Measurements from ENCODE around the gene TMEM130.

TMEM130 gene

DNA sequence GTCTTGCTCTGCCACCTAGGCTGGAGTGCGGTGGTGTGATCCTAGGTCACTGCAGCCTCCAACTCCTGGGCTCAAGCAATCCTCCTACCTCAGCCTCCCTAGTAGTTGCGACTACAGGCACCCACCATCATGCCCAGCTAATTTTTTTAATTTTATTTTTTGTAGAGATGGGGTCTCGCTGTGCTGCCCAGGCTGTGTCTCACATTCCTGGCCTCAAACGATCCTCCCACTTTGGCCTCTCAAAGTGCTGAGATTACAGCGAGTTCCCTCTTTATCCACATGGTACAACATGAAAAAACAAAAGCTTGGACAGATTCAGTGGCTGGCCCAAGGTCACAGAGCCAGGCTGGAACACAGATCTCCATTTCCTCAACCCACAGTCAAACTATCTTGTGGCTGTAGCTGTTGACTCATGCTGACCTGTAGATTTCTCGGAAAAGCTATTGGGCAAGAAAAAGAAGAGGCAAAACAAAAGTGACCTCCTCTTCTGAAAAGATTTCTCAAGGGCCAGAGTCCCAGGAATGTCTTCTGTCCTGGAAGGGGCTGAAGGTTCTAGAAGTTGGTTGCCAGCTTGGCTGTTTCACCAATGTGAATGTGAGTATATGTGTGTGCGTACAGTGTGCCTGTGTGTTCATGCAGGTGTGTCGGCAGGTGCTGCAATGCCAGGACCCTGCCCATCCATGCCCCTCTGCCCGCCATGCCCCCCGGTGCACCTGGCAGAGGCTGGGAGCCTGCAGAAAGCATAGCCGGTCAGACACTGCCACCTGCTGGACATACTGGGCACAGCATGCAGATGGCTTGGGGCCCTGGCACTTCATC, 28.4 kb downstream of the TMEM130 start:
- peak; percentile 52 for DNase-seq (ENCODE audit: low read depth)

DNA sequence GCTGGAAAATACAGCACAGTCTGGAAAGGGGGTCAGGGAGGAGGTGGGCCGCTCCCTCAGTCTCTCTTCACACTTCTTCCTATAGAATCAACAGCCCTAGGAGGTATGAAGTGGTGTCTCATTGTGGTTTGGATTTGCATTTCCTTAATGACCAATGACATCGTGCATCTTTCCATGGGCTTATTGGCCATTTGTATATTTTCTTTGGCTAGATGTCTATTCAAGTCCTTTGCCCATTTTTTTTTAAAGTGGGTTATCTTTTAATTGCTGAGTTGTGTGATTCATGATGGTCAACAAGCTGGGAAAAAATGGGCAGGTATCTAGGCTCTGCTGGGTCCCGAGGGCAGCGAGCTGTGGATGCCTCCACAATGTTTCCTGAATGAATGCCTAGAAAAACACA, 29.1 kb downstream of the TMEM130 start:
- DNase-seq (ENCODE audit: low read depth), result no peak

DNA sequence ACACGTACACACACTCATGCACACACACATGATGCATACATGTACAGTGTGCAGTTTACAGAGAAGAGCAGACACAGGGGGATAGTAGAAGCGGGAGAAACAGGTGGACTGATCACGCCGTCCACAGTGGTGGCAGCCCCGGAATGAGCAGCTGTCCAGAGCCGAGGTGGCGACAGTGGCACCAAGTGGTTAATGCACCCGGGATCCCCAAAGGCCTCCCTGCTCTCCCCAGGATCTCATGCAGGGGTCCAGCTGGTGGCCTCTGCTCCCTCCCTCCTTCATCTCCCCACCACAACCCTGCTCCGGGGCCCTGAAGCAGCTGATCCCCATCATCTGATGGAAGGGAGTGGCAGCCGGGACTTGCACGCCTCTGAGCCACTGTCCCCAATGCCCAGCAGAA, 29.7 kb downstream of the TMEM130 start:
- DNase-seq (ENCODE audit: low read depth), result no peak

DNA sequence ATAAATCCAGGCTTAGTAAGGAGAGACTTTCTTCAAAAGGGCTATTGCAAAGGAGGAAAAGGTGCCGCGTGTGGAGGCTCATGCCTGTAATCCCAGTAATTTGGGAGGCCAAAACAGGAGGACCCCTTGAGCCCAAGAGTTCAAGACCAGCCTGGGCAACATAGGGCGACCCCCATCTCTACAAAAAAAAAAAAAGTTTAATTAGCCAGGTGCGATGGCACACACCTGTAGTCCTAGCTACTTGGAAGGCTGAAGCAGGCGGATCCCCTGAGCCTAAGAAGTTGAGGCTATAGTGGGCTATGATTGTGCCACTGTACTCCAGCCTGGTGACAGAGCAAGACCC, 32.2 kb downstream of the TMEM130 start:
- no peak for DNase-seq (ENCODE audit: low read depth)

DNA sequence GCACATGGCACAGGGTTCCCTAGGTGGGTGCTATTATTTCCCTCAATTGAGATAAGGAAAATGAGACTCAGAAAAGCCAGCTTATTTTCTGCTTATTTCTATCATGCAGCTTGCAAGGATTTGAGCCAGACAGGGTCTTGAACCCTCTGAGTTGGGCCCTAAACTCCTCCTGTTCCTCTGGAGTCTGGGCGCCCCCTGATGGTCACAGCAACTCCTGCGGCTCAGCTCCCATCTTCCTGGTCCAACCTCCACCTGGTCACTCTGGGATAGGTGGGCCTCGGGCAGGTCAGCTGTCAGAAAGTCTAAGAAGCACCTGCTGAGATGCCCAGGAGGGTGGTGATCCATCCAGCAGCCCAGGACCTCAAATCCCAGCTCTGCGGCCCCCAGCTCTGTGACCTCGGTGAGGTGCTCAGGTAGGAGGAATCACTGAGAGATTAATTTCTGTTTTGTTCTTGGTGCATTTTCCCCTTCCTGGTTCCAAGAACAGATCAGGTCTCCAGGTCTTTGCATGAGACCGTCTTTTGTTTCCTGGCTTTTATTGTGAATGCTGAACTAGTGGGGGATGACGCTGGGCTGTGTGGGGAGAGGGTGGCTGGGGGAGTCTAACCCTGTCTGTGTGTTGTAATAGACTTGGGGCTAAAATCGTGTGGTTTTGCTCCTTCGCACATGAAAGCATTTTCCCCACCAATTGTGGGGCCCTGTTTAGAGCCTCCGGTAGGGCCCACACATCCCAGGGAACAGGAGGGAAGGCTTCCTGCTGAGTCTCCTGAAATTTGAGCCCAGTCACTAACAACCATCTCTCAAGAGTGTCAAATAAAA, 32.8 kb downstream of the TMEM130 start:
- DNase-seq (ENCODE audit: low read depth), result no peak

DNA sequence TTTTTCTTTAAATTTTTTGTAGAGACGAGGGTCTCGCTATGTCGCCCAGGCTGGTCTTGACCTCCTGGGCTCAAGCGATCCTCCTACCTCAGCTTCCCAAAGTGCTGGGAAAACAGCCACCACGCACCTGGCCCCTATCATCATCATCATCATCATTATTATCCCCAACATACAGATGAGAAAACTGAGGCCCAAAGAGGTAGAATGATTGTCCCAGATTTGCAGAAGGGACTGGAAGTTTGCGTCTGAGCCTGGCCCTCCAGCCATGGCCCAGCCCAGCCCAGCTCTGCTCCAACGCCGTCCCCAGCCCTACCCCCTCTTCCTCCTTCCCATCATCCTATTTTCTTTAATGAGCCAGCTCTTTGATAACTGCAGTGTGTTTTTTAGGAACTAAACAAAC, 34.9 kb downstream of the TMEM130 start:
- no peak for DNase-seq (ENCODE audit: low read depth)

DNA sequence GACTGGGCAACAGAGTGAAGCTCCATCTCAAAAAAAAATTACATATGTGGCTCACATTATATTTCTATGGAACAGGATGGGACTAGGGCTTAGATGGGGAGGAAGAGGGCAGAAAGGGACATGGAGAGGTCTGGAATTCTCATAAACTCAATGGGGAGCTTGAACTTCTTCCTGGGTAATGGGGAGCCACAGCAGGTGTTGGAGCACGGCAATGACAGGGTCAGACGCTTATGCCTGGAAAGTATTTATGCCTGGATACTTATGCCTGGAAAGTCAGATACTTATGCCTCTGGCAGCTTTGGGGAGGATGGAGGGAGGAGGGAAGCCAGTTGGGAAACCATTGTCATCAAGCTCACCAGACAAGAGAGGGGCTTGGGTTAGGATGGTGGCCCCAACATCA, 36.8 kb downstream of the TMEM130 start:
- DNase-seq (ENCODE audit: low read depth), result no peak

DNA sequence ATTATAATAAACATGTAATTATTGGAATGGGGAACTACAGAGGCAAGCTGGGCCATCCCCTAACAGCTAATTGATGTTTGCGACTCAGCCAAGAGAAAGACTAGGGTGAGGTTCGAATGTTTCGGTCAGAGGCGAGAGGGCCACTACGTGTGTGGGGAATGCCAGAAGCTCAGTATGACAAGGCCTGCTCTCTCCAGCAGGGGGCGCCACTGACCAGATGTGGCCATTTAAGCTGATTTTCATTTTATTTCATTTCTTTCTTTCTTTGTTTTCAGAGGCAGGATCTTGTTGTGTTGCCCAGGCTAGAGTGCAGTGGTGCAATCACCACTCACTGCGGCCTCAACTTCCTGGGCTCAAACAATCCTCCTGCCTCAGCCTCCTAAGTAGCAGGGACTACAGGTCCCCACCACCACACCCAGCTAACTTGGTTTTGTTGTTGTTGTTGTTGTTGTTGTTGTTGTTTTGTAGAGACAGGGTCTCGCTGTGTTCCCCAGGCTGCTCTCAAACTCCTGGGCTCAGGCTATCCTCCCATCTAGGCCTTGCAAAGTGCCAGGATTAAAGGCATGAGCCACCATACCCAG, 38.1 kb downstream of the TMEM130 start:
- DNase-seq (ENCODE audit: low read depth), result peak; percentile 6

DNA sequence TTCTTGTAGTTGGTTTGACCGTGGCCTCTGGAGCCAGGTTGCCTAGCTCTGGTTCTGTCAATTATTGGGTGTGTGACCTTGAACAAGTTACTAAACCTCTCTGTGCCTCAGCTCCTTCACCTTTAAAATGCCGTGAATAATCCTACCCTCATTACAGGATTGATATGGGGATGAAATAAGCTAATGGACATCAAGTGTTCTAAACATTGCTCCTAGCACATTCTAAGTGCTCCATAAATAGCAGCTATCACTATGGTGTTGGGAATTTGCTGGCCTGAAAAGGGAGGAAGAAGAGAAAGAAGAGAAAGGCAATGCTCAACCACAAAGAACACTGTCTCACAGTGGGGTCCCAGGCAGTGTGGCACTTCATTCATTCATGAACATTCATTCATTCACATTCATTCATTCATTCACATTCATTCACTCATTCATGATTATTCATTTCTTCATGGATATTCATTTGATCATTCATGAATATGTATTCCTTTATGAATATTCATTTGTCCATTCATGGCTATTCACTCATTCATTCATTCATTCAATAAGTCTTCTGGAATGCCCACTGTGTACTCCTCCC, 38.8 kb downstream of the TMEM130 start:
- DNase-seq (ENCODE audit: low read depth), result no peak

DNA sequence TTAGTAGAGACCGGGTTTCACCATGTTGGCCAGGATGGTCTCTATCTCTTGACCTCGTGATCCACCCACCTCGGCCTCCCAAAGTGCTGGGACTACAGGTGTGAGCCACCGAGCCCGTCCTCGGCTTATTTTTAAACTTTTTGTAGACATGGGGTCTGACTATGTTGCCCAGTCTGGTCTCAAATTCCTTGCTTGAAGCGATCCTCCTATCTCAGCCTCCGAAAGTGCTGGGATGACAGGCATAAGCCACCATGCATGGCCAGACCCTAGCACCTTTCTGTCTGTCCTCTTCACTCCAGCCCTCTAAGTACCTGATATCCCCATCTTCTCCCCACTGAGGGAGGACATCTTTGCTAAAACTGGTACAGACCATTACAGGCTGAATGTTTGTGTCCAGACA, 41.4 kb downstream of the TMEM130 start:
- no peak for DNase-seq (ENCODE audit: low read depth)

DNA sequence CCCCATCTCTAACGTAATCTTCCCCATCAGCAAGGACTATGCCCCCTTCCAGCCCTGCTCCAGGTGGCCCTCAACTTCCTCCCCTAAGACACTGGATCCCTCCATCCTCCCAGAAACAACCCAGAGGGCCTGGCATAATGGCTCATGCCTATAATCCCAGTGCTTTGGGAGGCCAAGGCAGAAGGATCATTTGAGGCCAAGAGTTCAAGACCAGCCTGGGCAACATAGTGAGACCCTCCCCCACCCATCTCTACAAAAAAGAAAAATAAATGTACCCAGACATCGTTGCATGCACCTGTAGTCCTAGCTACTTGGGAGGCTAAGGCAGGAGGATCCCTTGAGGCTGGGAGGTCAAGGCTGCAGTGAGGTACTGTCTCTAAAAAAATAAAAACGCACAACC, 42.6 kb downstream of the TMEM130 start:
- DNase-seq (ENCODE audit: low read depth), result no peak

DNA sequence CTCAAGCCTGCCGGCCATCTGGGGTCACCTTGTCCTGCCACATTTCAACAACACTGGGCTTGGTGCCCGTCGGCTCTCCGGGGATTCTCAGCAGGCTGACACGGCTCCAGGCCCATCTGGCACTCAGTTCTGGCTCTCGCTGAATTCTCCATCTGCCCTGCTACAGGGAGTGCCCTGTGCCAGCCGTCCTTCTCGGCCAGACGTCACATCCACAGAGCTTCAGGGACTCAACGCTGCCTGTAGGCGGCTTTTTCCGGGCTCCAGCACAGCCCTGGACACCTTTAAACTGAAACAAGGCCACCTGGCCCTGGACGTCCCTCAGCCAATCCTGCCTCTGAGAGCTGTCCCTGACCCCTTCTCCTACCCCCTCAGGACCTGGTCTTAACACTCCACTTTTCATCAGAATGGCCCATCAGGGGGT, 43.0 kb downstream of the TMEM130 start:
- no peak for DNase-seq (ENCODE audit: low read depth)

DNA sequence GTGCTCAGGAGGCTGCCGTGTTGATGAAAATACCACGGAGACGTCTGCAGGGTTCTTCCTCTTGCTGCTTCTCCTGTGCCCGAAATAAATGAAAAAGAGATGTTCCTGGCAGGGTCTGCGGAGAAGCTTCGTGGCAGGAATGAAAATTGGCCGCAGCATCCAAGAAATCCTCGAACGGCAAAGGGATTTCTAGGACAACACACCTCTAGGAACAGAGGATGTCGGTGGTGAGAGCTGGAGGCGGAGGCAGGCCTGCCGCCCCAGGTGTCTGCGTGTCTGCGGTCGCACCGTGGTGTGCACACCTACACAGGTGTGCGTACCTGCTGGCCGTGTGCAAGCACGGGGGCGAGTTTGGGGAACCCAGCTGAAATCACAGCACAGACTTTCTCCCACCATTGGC, 43.4 kb downstream of the TMEM130 start:
- DNase-seq (ENCODE audit: low read depth), result no peak

DNA sequence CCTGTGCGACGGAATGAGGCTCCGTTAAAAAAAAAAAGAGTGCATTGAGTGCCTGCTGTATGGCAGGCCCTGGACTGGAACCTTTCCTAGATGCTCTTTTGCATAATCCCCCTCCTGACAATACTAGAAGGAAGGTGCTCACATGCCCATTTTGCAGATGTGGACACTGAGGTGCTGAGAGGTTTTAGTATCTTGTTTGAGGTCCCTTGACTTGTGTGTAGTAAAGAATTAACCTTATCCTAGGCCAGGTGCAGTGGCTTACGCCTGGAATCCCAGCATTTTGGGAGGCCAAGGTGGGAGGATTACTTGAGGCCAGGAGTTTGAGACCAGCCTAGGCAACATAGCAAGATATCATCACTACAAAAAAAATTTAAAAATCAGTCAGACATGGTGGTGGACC, 46.6 kb downstream of the TMEM130 start:
- DNase-seq (ENCODE audit: low read depth), result no peak

DNA sequence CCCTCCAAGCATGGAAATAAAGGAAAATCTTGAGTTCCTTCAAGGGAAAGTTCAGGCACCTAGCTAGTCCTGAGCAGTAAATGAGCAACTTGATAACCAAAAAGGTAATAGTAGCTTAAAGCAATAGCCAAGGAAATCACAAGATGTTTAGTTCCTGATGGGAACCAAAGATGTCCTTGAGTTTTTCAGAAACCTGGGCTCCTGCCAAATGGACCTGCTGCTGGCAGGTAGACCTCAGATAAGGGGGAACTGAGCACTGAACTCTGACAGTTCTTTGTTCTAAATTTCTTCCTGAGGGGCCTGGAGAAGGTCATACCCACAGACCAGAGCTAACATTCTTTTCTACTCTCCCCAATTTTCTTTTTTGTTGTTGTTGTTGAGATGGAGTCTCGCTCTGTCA, 48.5 kb downstream of the TMEM130 start:
- DNase-seq (ENCODE audit: low read depth), result no peak

DNA sequence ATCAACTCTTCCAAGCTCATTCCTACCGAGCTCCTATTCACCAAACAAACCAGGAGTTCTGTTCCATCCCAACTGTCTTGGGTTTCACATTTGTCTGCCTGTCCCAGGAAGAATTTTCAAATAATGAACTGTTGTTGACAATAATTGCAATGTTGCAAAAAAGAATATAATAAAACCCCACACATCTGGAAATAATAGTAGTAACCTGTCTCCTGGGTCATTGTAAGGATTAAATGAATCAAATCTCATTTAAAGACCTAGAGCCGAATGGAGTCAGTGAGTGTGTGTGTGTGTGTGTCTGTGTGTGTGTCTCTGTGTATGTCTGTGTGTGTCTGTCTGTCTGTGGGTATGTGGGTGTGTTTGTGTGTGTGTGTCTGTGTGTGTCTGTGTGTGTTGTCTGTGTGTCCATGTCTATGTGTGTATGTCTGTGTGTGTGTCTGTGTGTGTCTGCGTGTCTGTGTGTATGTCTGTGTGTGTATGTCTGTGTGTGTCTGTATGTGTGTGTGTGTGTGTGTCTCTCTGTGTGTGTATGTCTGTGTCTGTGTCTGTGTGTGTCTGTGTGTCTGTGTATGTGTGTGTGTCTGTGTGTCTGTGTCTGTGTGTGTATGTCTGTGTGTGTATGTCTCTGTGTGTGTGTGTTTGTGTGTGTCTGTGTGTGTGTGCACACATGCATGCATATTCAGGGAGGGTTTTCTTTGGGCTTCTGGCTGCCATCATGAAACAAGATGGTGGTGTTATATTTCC, 52.7 kb downstream of the TMEM130 start:
- no peak for DNase-seq (ENCODE audit: low read depth)

DNA sequence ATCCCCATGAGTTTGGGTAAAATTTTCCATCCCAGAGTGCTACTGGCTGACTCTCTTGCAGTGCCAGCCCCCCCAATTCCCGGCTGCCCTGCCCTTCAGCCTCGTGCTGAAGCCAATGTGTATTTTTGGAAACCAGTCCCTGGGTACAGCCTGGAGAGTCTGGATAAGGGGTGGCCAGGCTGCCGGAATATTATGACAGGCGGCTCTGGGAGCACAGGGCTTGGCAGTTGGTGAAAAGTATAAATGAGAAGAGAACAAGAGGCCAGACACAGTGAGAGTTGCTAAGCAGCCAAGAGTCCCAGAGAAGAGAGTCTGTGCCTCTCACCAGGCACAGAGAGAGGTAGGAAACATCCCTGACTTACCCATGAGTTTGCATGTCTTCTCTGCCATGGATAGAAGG, 53.6 kb downstream of the TMEM130 start:
- no peak for DNase-seq (ENCODE audit: low read depth)

DNA sequence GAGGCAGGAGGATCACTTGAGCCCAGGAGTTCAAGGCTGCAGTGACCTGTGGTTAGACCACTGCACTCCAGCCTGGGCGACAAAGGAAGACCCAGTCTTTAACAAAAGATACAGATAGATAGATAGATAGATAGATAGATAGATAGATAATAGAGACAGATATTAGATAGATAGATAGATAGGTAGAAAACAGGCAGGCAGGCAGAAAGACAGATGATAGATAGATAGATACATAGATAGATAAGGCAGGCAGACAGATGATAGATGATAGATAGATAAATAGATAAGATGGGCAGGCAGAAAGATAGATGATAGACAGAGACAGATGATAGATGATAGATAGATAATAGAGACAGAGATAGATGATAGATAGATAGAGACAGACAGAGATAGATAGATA, 54.5 kb downstream of the TMEM130 start:
- no peak for DNase-seq (ENCODE audit: low read depth)

DNA sequence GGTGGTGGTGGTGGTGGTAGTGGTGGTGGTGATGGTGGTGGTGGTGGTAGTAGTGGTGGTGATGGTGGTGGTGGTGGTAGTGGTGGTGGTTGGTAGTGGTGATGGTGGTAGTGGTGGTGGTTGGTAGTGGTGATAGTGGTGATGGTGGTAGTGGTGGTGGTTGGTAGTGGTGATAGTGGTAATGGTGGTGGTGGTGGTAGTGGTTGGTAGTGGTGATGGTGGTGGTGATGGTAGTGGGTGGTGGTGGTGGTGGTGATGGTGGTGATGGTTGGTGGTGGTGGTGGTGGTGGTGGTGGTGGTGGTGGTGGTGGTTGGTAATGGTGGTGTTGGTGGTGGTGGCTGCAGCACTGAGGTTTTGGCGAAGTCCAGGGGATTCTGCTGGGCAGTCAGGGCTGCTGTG, 58.5 kb downstream of the TMEM130 start:
- no peak for DNase-seq (ENCODE audit: low read depth)

DNA sequence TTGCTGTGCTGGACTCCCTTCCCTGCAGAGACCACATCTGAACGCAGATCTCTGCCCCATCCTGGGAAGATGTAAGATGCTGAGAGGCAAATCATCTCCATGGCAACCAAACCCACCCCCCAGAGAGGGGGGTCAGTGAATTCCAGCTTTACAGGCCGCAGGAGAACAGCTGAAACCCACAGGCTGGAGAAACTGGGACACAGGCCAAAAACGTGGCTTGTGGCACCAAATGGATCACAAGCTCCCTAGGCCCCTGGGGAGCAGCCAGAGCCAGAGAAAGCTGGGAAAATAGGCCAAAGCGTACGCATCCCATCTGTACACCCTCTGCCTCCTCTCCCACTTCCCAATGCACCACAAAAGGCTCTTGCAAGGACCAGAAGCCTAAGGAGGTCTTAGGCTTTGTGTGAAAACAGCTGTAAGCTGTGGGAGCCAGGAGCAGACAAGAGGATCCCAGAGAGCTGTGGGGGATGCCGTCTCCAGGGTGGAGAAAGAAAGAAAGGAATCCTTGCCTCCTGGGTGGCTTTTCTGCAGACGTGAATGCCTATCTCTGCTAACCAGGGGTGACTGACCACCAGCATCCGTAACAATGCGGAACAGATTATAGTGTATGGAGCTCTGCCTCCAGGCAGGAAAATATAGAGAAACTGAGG, 59.5 kb downstream of the TMEM130 start:
- no peak for DNase-seq (ENCODE audit: low read depth)

DNA sequence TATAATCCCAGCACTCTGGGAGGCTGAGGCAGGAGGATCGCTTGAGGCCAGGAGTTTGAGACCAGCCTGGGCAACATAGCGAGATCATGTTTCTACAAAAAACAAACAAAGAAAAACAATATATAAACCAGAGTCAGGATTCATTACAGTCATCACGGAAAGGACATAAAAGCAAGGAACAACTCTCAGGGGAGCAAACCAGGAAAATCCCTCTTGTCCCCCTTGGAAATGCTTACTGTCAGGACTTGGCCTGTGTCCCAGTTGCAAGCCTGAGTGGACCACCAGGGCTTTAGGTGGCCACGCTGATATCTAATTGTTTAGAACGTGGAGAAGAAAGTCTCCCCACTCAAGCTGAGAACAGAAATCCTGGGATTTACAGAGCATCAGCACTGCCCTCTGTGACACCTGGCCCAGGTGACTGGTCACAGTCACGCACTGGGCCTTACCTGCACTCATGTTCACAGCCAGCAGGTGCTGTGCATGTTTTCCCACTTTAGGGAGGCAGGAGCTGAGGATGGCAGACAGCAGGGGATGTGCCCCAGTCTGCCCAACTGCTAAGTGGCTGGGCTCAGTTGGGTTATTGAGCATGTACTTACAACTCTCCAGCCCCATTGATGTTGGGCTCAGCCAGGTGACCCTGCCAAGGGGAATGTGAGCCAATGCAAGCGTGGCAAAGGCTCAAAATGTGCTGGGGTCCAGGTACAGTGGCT, 60.9 kb downstream of the TMEM130 start:
- no peak for DNase-seq (ENCODE audit: low read depth)
